Muscle layer of colon (tissue), 2 donors: ENCODE results near the gene ANAPC5.
"Not testable (repeated sequence)": the region's sequence is repeated elsewhere in the genome, so short reads cannot be mapped to it uniquely, and the experiment has no call there.

Source experiments
- H3K27ac ChIP-seq: one replicate; pipeline ENCODE4 v1.7.0; 2013; ENCODE audit warnings: low read depth, mild to moderate bottlenecking, low read length, moderate library complexity
- H3K27me3 ChIP-seq, 2 donors: one replicate each; pipeline ENCODE4 v1.7.0; 2013; ENCODE audit warnings: low read length in 2 of 2, mild to moderate bottlenecking in 2 of 2; ENCODE audit not compliant: insufficient read depth in 2 of 2, control insufficient read depth in 1 of 2
- H3K36me3 ChIP-seq: one replicate; pipeline ENCODE4 v1.7.0; 2013; ENCODE audit warnings: mild to moderate bottlenecking, low read length; ENCODE audit not compliant: insufficient read depth
- H3K4me1 ChIP-seq: one replicate; pipeline ENCODE4 v1.7.0; 2013; ENCODE audit warnings: mild to moderate bottlenecking, low read length; ENCODE audit not compliant: insufficient read depth
- H3K4me3 ChIP-seq, 2 donors: one replicate each; pipeline ENCODE4 v1.7.0; 2013; ENCODE audit warnings: low read length in 2 of 2, low read depth in 1 of 2, mild to moderate bottlenecking in 1 of 2, moderate library complexity in 1 of 2
- H3K9ac ChIP-seq: one replicate; pipeline ENCODE4 v1.7.0; 2013; ENCODE audit warnings: low read length
- H3K9me3 ChIP-seq: one replicate; pipeline ENCODE4 v1.7.0; 2013; ENCODE audit warnings: mild to moderate bottlenecking, low read length
- donor health status: abdominal sarcoma.
- donor health status: Adenocarcinoma of cecum.

ANAPC5 gene

GRCh38 chr12:121290410-121290809 is 61.8 kb downstream of the ANAPC5 start:
- H3K36me3 ChIP-seq: peaks cover 4% of the 10 kb centered on the region
- peaks cover 11% of the 10 kb centered on the region for H3K4me1 ChIP-seq
- H3K9ac ChIP-seq: no peak overlapping the region
- no peak overlapping the region for H3K4me3 ChIP-seq
- H3K9me3 ChIP-seq: no peaks in the 10 kb centered on the region
- no peak overlapping the region for H3K27ac ChIP-seq
- H3K27me3 ChIP-seq: no peaks in the 10 kb centered on the region

GRCh38 chr12:121289962-121290361 is 62.2 kb downstream of the ANAPC5 start:
- Histone ChIP-seq H3K4me3 (no peak overlapping the region), H3K27me3 (no peaks in the 10 kb centered on the region), H3K9me3 (no peaks in the 10 kb centered on the region), H3K9ac (no peak overlapping the region), H3K27ac (no peak overlapping the region), H3K4me1 (peaks cover 7% of the 10 kb centered on the region), H3K36me3 (peaks cover 4% of the 10 kb centered on the region)

- no peak overlapping the region for H3K27ac ChIP-seq
- H3K9ac ChIP-seq: no peak overlapping the region
- H3K4me1 ChIP-seq: no peaks in the 10 kb centered on the region
- H3K4me3 ChIP-seq: no peak overlapping the region
- no peaks in the 10 kb centered on the region for H3K9me3 ChIP-seq
- H3K27me3 ChIP-seq: no peaks in the 10 kb centered on the region
- peaks cover 4% of the 10 kb centered on the region for H3K36me3 ChIP-seq
Measured at GRCh38 chr12:121288986-121289385, 63.2 kb downstream of the ANAPC5 start.

- Histone ChIP-seq H3K9ac (no peak overlapping the region), H3K9me3 (no peaks in the 10 kb centered on the region), H3K4me3 (no peak overlapping the region), H3K27ac (no peak overlapping the region), H3K4me1 (no peaks in the 10 kb centered on the region), H3K27me3 (no peaks in the 10 kb centered on the region), H3K36me3 (peaks cover 4% of the 10 kb centered on the region)
Measured at GRCh38 chr12:121288158-121288845, 63.9 kb downstream of the ANAPC5 start.

- no peaks in the 10 kb centered on the region for H3K9me3 ChIP-seq
- H3K27me3 ChIP-seq: no peaks in the 10 kb centered on the region
- H3K27ac ChIP-seq: no peak overlapping the region
- peaks cover 2% of the 10 kb centered on the region for H3K36me3 ChIP-seq
- no peak overlapping the region for H3K4me3 ChIP-seq
- peaks cover 4% of the 10 kb centered on the region for H3K4me1 ChIP-seq
- no peak overlapping the region for H3K9ac ChIP-seq
Measured at GRCh38 chr12:121287267-121287954, 64.8 kb downstream of the ANAPC5 start.

GRCh38 chr12:121285856-121286255 is 66.4 kb downstream of the ANAPC5 start:
- Histone ChIP-seq H3K9me3 (no peaks in the 10 kb centered on the region), H3K27ac (no peak overlapping the region), H3K9ac (no peak overlapping the region), H3K4me3 (no peak overlapping the region), H3K27me3 (no peaks in the 10 kb centered on the region), H3K4me1 (peaks cover 7% of the 10 kb centered on the region), H3K36me3 (no peaks in the 10 kb centered on the region)

GRCh38 chr12:121284551-121285390 is 67.4 kb downstream of the ANAPC5 start:
- no peaks in the 10 kb centered on the region for H3K9me3 ChIP-seq
- no peak overlapping the region for H3K27ac ChIP-seq
- no peak overlapping the region for H3K9ac ChIP-seq
- no peaks in the 10 kb centered on the region for H3K36me3 ChIP-seq
- H3K27me3 ChIP-seq: no peaks in the 10 kb centered on the region
- H3K4me1 ChIP-seq: peaks cover 7% of the 10 kb centered on the region
- H3K4me3 ChIP-seq: no peak overlapping the region

- Histone ChIP-seq H3K4me1 (peaks cover 7% of the 10 kb centered on the region), H3K9ac (no peak overlapping the region), H3K4me3 (no peak overlapping the region), H3K9me3 (no peaks in the 10 kb centered on the region), H3K27me3 (no peaks in the 10 kb centered on the region), H3K27ac (no peak overlapping the region), H3K36me3 (no peaks in the 10 kb centered on the region)
Measured at GRCh38 chr12:121283841-121284240, 68.4 kb downstream of the ANAPC5 start.

GRCh38 chr12:121283388-121283787 is 68.8 kb downstream of the ANAPC5 start:
- H3K4me1 ChIP-seq: peaks cover 7% of the 10 kb centered on the region
- H3K27me3 ChIP-seq: no peaks in the 10 kb centered on the region
- H3K36me3 ChIP-seq: no peaks in the 10 kb centered on the region
- H3K4me3 ChIP-seq: no peak overlapping the region
- H3K27ac ChIP-seq: no peak overlapping the region
- H3K9me3 ChIP-seq: no peaks in the 10 kb centered on the region
- H3K9ac ChIP-seq: no peak overlapping the region

- H3K9me3 ChIP-seq, H3K27ac ChIP-seq, H3K27me3 ChIP-seq, H3K36me3 ChIP-seq, H3K4me1 ChIP-seq, H3K4me3 ChIP-seq, H3K9ac ChIP-seq: not testable (repeated sequence)
Measured at GRCh38 chr12:121282910-121283309, 69.3 kb downstream of the ANAPC5 start.

GRCh38 chr12:121282072-121282742 is 70.0 kb downstream of the ANAPC5 start:
- Histone ChIP-seq H3K36me3 (no peaks in the 10 kb centered on the region), H3K9me3 (no peaks in the 10 kb centered on the region), H3K27ac (no peak overlapping the region), H3K4me1 (peaks cover 7% of the 10 kb centered on the region), H3K4me3 (no peak overlapping the region), H3K9ac (no peak overlapping the region), H3K27me3 (no peaks in the 10 kb centered on the region)
